Cardiac muscle cell (in vitro differentiated cells and primary cell): ENCODE results near the gene ABCA3. TPM values are rescaled to one million over a fixed set of nuclear protein-coding genes. Genes with fewer than 3 reads are reported as not detected.
"Not testable (repeated sequence)": the region's sequence is repeated elsewhere in the genome, so short reads cannot be mapped to it uniquely, and the experiment has no call there.

ENCODE experiments used
- DNase-seq, 2 donors: peaks; one replicate each; pipeline versions ENCODE4 v3.0.0 to v3.0.0-alpha.2; 2010 to 2017; ENCODE audit warnings: low read depth in 1 of 2, low spot score in 1 of 2
- H3K27ac ChIP-seq: fragments of 200-600 bp; sonication (generic); 2 replicates; pipeline ENCODE4 v1.5.1; 2016
- H3K27me3 ChIP-seq: fragments of 200-600 bp; sonication (generic); 2 replicates; pipeline ENCODE4 v1.6.0; 2016; ENCODE audit warnings: control low read depth
- H3K36me3 ChIP-seq: fragments of 200-600 bp; sonication (generic); 2 replicates; pipeline ENCODE4 v1.5.1; 2016; ENCODE audit warnings: control low read depth
- H3K4me1 ChIP-seq: fragments of 200-600 bp; sonication (generic); 2 replicates; pipeline ENCODE4 v1.8.1; 2017; ENCODE audit warnings: low read depth, mild to moderate bottlenecking, mixed run types
- H3K4me3 ChIP-seq: fragments of 200-600 bp; sonication (generic); 2 replicates; pipeline ENCODE4 v1.5.1; 2016; ENCODE audit warnings: mild to moderate bottlenecking
- H3K9me3 ChIP-seq: fragments of 200-600 bp; sonication (generic); 2 replicates; pipeline ENCODE4 v1.5.1; 2017; ENCODE audit warnings: low read depth, mild to moderate bottlenecking, control low read depth
- CTCF ChIP-seq: IDR thresholded peaks from 2 replicates; pipeline ENCODE4 v1.5.1; 2012; ENCODE audit warnings: low read depth, mild to moderate bottlenecking, low read length
- polyA plus RNA-seq: library from polyadenylated mRNA; unstranded; fragments of >200 nt; fragmentation: Nextera tagmentation; extraction: Ambion mirVana; gene quantifications from 2 replicates; pipeline ENCODE4 v1.2.1, GENCODE V29; 2016
- total RNA-seq: library from RNA; depleted of rRNA; stranded (reverse); fragments of >200 nt; gene quantifications from 2 replicates; pipeline ENCODE4 v1.2.3, GENCODE V29; 2016

ABCA3 gene
- total RNA-seq (14.2 and 14.5 TPM in 2 replicates), polyA plus RNA-seq (11.1 and 16.9 TPM in 2 replicates)

DNA sequence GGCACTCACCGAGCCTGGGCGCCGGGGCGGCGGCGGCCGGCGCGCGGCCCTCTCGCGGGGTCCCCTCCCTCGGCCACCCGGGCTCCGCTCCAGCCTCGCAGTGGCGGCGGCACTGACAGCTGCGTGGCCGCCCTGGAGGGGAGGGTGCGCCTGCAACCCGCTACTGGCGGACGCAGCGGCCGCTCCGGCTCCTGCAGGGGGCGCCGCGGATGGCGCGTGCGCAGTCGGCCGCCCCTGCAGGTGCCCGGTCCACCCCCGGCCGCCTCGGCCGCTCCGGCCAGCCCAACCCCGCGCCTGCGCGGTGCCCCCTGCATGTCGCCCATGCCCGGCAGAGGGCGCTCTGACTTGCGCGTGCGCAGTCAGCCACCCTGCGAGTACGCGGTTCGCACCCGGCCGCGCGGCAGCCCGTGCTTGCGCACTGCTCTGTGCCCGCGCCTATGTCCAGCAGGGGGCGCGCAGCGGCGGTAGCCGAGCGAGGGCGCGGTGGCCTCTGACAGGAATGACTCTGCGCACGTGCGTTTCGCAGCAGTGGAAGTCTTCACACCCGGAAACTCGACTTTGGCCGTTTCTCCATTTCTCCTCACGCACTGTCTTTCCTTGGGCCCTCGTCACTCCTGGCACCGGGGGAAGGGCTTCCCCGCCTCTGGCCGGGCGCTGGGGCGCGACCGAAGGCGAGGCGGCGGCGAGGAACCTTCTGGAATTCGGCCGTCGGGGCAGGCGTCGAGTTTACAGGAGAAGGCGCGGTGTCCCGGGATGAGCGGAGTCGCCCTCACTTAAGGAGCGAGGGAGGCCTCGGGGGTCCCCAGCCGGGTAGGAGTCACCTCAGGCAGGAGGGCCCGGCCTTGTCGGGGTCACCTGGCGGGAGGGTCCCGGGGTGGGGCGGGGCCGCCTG is at the start of gene ABCA3:
TSS of gene ABCA3 (minus strand) at position 165 of the 892 bp plus-strand sequence. CDS start 14,262 bp downstream, outside the sequence.
- Histone ChIP-seq H3K4me1 (no peaks in the 10 kb centered on the region), H3K9me3 (no peaks in the 10 kb centered on the region), H3K4me3 (peak within 1 kb of the TSS; percentile 53), H3K27ac (no peak within 1 kb of the TSS), H3K27me3 (peaks cover 34% of the 10 kb centered on the region), H3K36me3 (no peaks in the 10 kb centered on the region)
- TF ChIP-seq CTCF: peak; percentile 91
- DNase-seq: peak; percentile 91 to 94

GRCh38 chr16:2388875-2389433 is 48.4 kb upstream of the ABCA3 start:
- no peaks in the 10 kb centered on the region for H3K9me3 ChIP-seq
- peak in 1 of 2 donors; percentile 14 for DNase-seq
- no peaks in the 10 kb centered on the region for H3K4me1 ChIP-seq

DNA sequence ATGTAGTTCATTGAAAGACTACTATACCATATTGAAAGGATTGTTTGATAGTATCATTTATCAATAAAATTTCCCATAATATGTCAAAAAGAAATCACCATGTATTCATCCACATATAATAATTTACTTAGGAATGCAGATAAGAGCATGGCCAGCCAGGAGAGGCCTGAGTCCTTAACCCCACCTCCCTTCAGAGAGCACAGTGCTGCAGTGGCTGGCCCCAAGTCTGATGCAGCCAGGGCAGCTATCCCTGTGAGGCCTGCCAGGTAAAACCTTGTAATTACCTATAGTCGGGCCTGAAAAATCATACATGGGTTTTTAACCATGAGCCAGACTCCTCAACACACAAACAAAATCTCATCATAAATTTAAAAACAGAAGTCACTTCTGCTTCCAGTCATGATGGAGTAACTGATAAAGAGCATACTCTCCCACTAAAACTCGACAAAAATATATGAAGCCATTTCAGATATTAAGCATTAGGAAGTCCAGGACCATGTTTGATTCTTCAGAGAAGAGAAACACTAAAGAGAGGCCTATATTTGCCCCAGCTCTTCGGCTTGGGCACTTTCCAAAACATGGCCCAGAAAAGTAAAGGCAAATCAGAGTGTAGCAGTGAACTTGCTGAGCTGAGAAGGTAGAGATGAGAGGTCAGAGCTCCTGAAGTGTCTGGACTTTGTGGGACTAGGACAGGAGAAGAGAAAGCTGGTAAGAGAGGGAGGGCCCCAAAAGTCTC is 47.8 kb upstream of the ABCA3 start:
- no peaks in the 10 kb centered on the region for H3K36me3 ChIP-seq
- no peak overlapping the region for H3K27ac ChIP-seq
- no peak for DNase-seq
- H3K27me3 ChIP-seq: no peaks in the 10 kb centered on the region
- H3K9me3 ChIP-seq: no peaks in the 10 kb centered on the region
- no peak overlapping the region for H3K4me3 ChIP-seq
- no peaks in the 10 kb centered on the region for H3K4me1 ChIP-seq
- TF ChIP-seq CTCF: no peak

More at GRCh38 chr16:2388875-2389433, 48.4 kb upstream of the ABCA3 start:
- Histone ChIP-seq H3K27ac (no peak overlapping the region), H3K4me3 (no peak overlapping the region), H3K36me3 (no peaks in the 10 kb centered on the region), H3K27me3 (peaks cover under 1% of the 10 kb centered on the region)
- no peak for TF ChIP-seq CTCF

DNA sequence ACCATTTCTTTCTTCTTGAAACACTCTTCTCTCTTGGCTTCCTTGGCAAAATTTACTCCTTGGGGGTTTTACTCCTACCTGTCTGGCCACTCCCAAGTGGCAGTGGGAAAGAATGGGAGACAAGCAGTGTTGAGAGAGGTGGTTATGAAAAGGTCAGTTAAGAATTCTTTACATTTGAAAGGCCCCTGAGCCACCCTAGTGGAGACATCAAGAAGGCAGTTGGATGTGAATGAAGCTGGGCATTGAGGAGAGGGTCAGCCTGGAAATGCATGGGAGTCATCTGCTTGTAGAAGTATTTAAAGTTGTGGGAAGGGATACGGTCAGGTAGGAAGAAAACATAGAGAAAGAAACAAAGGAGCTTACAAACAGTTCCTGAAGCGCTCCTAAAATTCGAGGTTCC is 46.5 kb upstream of the ABCA3 start:
- H3K36me3 ChIP-seq: no peaks in the 10 kb centered on the region
- TF ChIP-seq CTCF: peak; percentile 13
- DNase-seq: no peak

GRCh38 chr16:2385982-2386381 is 45.5 kb upstream of the ABCA3 start:
- H3K27me3 ChIP-seq, H3K4me1 ChIP-seq, H3K27ac ChIP-seq, DNase-seq, H3K4me3 ChIP-seq, H3K36me3 ChIP-seq, H3K9me3 ChIP-seq: not testable (repeated sequence)

More for the DNA sequence above, 46.5 kb upstream of the ABCA3 start:
- H3K4me1 ChIP-seq: no peaks in the 10 kb centered on the region
- no peaks in the 10 kb centered on the region for H3K27me3 ChIP-seq
- no peak overlapping the region for H3K4me3 ChIP-seq
- no peak overlapping the region for H3K27ac ChIP-seq
- no peaks in the 10 kb centered on the region for H3K9me3 ChIP-seq
